Endothelial cell of umbilical vein (primary cell): ENCODE results near the gene SCAMP2. TPM values are rescaled to one million over a fixed set of nuclear protein-coding genes. Genes with fewer than 3 reads are reported as not detected.

Source experiments
- BruUV-seq: library from RNA; stranded (reverse); fragments of 400-500 nt; replicated peaks from 2 replicates; lab custom pipeline; 2021; lab: Mats Ljungman, UMichigan
- CTCF ChIA-PET: fragments of 300-600, 350-600 bp; sonication (Branson Sonifier 250); formaldehyde crosslinking; loops from one replicate; lab custom pipeline; 2021; ENCODE audit warnings: antibody characterized with exemption, inconsistent platforms; lab: Charles Lee
- POLR2A ChIA-PET: fragments of 300-600, 350-600 bp; sonication (Branson Sonifier 250); formaldehyde crosslinking; loops from one replicate; lab custom pipeline; 2021; ENCODE audit warnings: antibody characterized with exemption, inconsistent platforms; lab: Charles Lee
- DNase-seq: peaks from one replicate; pipeline ENCODE4 v3.0.0-alpha.2; 2011; ENCODE audit warnings: low read depth, low spot score
- FAIRE-seq: peaks from 2 replicates; lab custom pipeline; 2011; peaks lifted over from hg19 to GRCh38; lab: Jason Lieb, UNC
- H2AFZ ChIP-seq: 2 replicates; pipeline ENCODE4 v1.6.0; 2012; ENCODE audit warnings: low read depth, low read length, control low read depth, inconsistent platforms
- H3K27ac ChIP-seq: 2 replicates; pipeline ENCODE4 v1.5.1; 2011; ENCODE audit warnings: low read depth, mild to moderate bottlenecking, control low read depth, low read length, moderate library complexity; ENCODE audit not compliant: insufficient read depth
- H3K27me3 ChIP-seq, 2 experiments: 2 replicates each; pipeline versions ENCODE4 v1.6.0 to v1.6.1; 2011; ENCODE audit warnings: low read length in 2 of 2, mixed read lengths in 1 of 2; ENCODE audit not compliant: control insufficient read depth in 2 of 2, insufficient read depth in 2 of 2
- H3K36me3 ChIP-seq, 2 experiments: 2 replicates in 1 of 2; 3 replicates in 1 of 2; pipeline ENCODE4 v1.5.1; 2011; ENCODE audit warnings: low read length in 2 of 2, mild to moderate bottlenecking in 1 of 2, moderate library complexity in 1 of 2; ENCODE audit not compliant: control insufficient read depth in 2 of 2, insufficient read depth in 2 of 2; ENCODE audit errors: extremely low read depth in 1 of 2
- H3K4me1 ChIP-seq: 3 replicates; pipeline ENCODE4 v1.5.1; 2011; ENCODE audit warnings: mild to moderate bottlenecking, low read length; ENCODE audit not compliant: control insufficient read depth, insufficient read depth; ENCODE audit errors: extremely low read depth
- H3K4me2 ChIP-seq: 2 replicates; pipeline ENCODE4 v1.6.1; 2011; ENCODE audit warnings: low read length, control low read depth, mixed read lengths; ENCODE audit not compliant: insufficient read depth
- H3K4me3 ChIP-seq, 3 experiments: fragments of 200-600 bp in 1 of 3; sonication (generic), shearing (Covaris generic) in 1 of 3; replicated peaks in 1 of 3; 2 replicates each; pipeline ENCODE4 v1.5.1; 2011 to 2016; ENCODE audit warnings: control low read depth in 3 of 3, low read length in 3 of 3, mild to moderate bottlenecking in 2 of 3, inconsistent platforms in 1 of 3, low read depth in 1 of 3, moderate library complexity in 1 of 3; ENCODE audit not compliant: insufficient read depth in 1 of 3
- H3K79me2 ChIP-seq: 2 replicates; pipeline ENCODE4 v1.6.0; 2012; ENCODE audit warnings: low read length, inconsistent platforms; ENCODE audit not compliant: control insufficient read depth, insufficient read depth
- H3K9ac ChIP-seq: replicated peaks from 2 replicates; pipeline ENCODE3; 2011; ENCODE audit warnings: low read length, control low read depth; ENCODE audit not compliant: insufficient read depth; ENCODE audit errors: extremely low read depth
- H3K9me1 ChIP-seq: replicated peaks from 3 replicates; pipeline ENCODE4 v1.6.0; 2011; ENCODE audit warnings: mild to moderate bottlenecking, low read length; ENCODE audit not compliant: control insufficient read depth, insufficient read depth; ENCODE audit errors: extremely low read depth
- H3K9me3 ChIP-seq: replicated peaks from 2 replicates; pipeline ENCODE4 v1.5.1; 2012; ENCODE audit warnings: low read length, inconsistent platforms; ENCODE audit not compliant: control insufficient read depth, insufficient read depth
- H4K20me1 ChIP-seq: replicated peaks from 2 replicates; pipeline ENCODE3; 2011; ENCODE audit warnings: mild to moderate bottlenecking, low read length; ENCODE audit not compliant: control insufficient read depth, insufficient read depth; ENCODE audit errors: extremely low read depth
- CTCF ChIP-seq, 2 donors: IDR thresholded peaks; 1 replicate in 1 of 2; 2 replicates in 1 of 2; pipeline ENCODE4 v1.5.1; 2011; ENCODE audit warnings: low read length in 2 of 2, mild to moderate bottlenecking in 2 of 2, moderate library complexity in 2 of 2, control low read depth in 1 of 2, inconsistent platforms in 1 of 2, low read depth in 1 of 2; ENCODE audit not compliant: insufficient read depth in 1 of 2; ENCODE audit errors: extremely low read depth in 1 of 2
- EZH2 ChIP-seq: IDR thresholded peaks from 2 replicates; pipeline ENCODE4 v1.6.1; 2012; ENCODE audit warnings: borderline replicate concordance, low read depth, mild to moderate bottlenecking, moderate library complexity, low read length, inconsistent platforms; ENCODE audit not compliant: severe bottlenecking
- FOS ChIP-seq: IDR thresholded peaks from 2 replicates; pipeline ENCODE4 v1.6.1; 2011; ENCODE audit warnings: mild to moderate bottlenecking, low read length, moderate library complexity, borderline replicate concordance; ENCODE audit not compliant: insufficient read depth
- GATA2 ChIP-seq: IDR thresholded peaks from 2 replicates; pipeline ENCODE4 v1.7.0; 2011; ENCODE audit warnings: low read depth, mild to moderate bottlenecking, moderate library complexity, mixed read lengths, low read length; ENCODE audit not compliant: insufficient read length, insufficient read depth
- JUN ChIP-seq: IDR thresholded peaks from 2 replicates; pipeline ENCODE4 v1.6.1; 2011; ENCODE audit warnings: borderline replicate concordance, low read depth; ENCODE audit not compliant: insufficient read length, insufficient read depth
- MAX ChIP-seq: IDR thresholded peaks from 2 replicates; pipeline ENCODE4 v1.6.1; 2011; ENCODE audit not compliant: insufficient read depth, insufficient read length
- MYC ChIP-seq: IDR thresholded peaks from one replicate; pipeline ENCODE4 v1.6.1; 2011; ENCODE audit warnings: mild to moderate bottlenecking, low read depth, low read length
- POLR2A ChIP-seq: IDR thresholded peaks from 2 replicates; pipeline ENCODE4 v1.6.1; 2012; ENCODE audit warnings: low read depth, mild to moderate bottlenecking, control low read depth, low read length
- POLR2AphosphoS5 ChIP-seq: IDR thresholded peaks from 2 replicates; pipeline ENCODE4 v1.6.1; 2012; ENCODE audit warnings: low read depth, mild to moderate bottlenecking, control low read depth, low read length, moderate library complexity; ENCODE audit not compliant: insufficient read depth
- dilution Hi-C: fragments of 300-500 bp; cut with MboI; formaldehyde crosslinking; loops from one replicate; pipeline ENCODE4 v1.15.0; 2019; ENCODE audit warnings: low sequenced_read_pairs; ENCODE audit not compliant: extremely low pct_ligation_motif_present
- intact Hi-C: fragments of 100-400 bp; cut with micrococcal nuclease; formaldehyde crosslinking; loops from one replicate; pipeline ENCODE4 v1.10.0; 2022
- polyA plus RNA-seq, 4 experiments: library from polyadenylated mRNA; depleted of rRNA in 3 of 4; stranded (reverse) in 3 of 4; unstranded in 1 of 4; fragments of >200 nt; gene quantifications; 2 replicates each; pipeline versions ENCODE4 v1.2.1 to v1.2.3, GENCODE V29; 2011 to 2012; ENCODE audit warnings: missing spikeins in 1 of 4
- total RNA-seq: library from RNA; stranded (reverse); gene quantifications from 2 replicates; pipeline ENCODE4 v1.2.3, GENCODE V29; 2021

SCAMP2 gene
- total and polyA plus RNA-seq, 2 donors (not counting 3 experiments of a cell fraction or from before 2014, with no cell fraction given) = 67.3 to 256 TPM

- Histone ChIP-seq H3K4me3 (no peak overlapping the region), H3K4me2 (no peak overlapping the region), H3K27me3 (no peaks in the 10 kb centered on the region), H3K9me3 (no peaks in the 10 kb centered on the region), H2AFZ (no peak overlapping the region), H3K4me1 (no peaks in the 10 kb centered on the region), H3K9me1 (no peaks in the 10 kb centered on the region), H3K9ac (no peak overlapping the region), H3K79me2 (peaks cover 1% of the 10 kb centered on the region), H3K36me3 (peaks cover 11 to 58% of the 10 kb centered on the region in 2 experiments), H4K20me1 (no peaks in the 10 kb centered on the region), H3K27ac (no peak overlapping the region)
- POLR2A ChIA-PET = interaction anchor here (0.7 kb wide), 1 partner anchor 23 kb away, joined by 3 read pairs; no protein-coding TSS in a partner anchor
- CTCF ChIA-PET = no interaction called here
- dilution Hi-C loops = no loop called here
- BruUV-seq = no TSS peak
- FAIRE-seq (no peak), DNase-seq (no peak)
- TF ChIP-seq EZH2 (no peak), JUN (no peak), GATA2 (no peak), FOS (no peak), CTCF (IDR thresholded peaks at IDR 0.05; ENCODE audit: extremely low read depth in 1 of 2, insufficient read depth in 1 of 2, low read depth in 1 of 2, low read length in 2 of 2) (no peak), MYC (no peak), MAX (no peak), POLR2AphosphoS5 (no peak), POLR2A (no peak)
- intact Hi-C loops = no loop called here
Observed at GRCh38 chr15:74851960-74852359, 21.2 kb downstream of the SCAMP2 start.
